GM18505 (cell line): ENCODE measurements around the gene PPY.
"Not testable (repeated sequence)": the region's sequence is repeated elsewhere in the genome, so short reads cannot be mapped to it uniquely, and the experiment has no call there.

Experiments
- ATAC-seq: cut with Tn5 transposase; IDR thresholded peaks from one replicate; pipeline ENCODE4 v1.9.1; 2021; ENCODE audit not compliant: unreplicated experiment
- POLR2A ChIP-seq: IDR thresholded peaks from 4 replicates; pipeline ENCODE4 v1.6.1; 2011; ENCODE audit warnings: borderline replicate concordance; ENCODE audit not compliant: insufficient read depth, insufficient read length; ENCODE audit errors: extremely low read depth

The PPY gene

DNA sequence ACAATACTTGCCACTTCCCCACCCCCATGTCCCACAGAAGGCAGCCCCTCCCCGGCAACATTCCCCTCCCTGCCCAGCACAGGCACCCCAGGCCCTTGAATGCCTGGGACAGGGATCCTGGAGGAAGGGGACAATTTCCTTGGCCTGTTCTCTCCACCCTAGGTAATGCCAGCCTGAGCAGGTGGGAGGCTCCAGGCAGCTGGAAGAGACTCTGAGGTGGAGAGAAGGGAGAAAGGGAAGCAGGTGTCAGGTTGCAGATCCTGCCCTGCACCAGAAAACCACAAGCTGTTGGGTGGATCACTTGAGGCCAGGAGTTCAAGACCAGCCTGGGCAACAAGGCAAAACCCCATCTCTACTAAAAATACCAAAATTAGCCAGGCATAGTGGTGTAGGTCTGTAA lies 43.8 kb downstream of the PPY start:
- TF ChIP-seq POLR2A = no peak
- no peak for ATAC-seq

GRCh38 chr17:43897831-43898230 lies 44.4 kb downstream of the PPY start:
- no peak for TF ChIP-seq POLR2A
- ATAC-seq = no peak

- ATAC-seq = not testable (repeated sequence)
Observed at GRCh38 chr17:43894494-43894893, 47.8 kb downstream of the PPY start.

GRCh38 chr17:43892647-43892952 lies 49.7 kb downstream of the PPY start:
- no peak for TF ChIP-seq POLR2A
- ATAC-seq = no peak

GRCh38 chr17:43891851-43892646 lies 50.2 kb downstream of the PPY start:
- TF ChIP-seq POLR2A = no peak
- no peak for ATAC-seq
